PC-9 (cell line): Measurements from ENCODE around the gene BTNL9. TPM values are rescaled to one million over a fixed set of nuclear protein-coding genes. Genes with fewer than 3 reads are reported as not detected.

Source experiments
- BruUV-seq: library from RNA; stranded (reverse); fragments of 400-500 nt; replicated peaks from 2 replicates; lab custom pipeline; 2021; lab: Mats Ljungman, UMichigan
- CTCF ChIA-PET: fragments of 300-600 bp; sonication (Branson Sonifier 250); formaldehyde crosslinking; loops from one replicate; lab custom pipeline; 2022; ENCODE audit warnings: antibody characterized with exemption; lab: Charles Lee
- POLR2A ChIA-PET: fragments of 300-600 bp; sonication (Branson Sonifier 250); formaldehyde crosslinking; loops from one replicate; lab custom pipeline; 2022; ENCODE audit warnings: antibody characterized with exemption; ENCODE audit not compliant: unreplicated experiment; lab: Charles Lee
- DNase-seq, 2 experiments: peaks; one replicate each; pipeline versions ENCODE4 v3.0.0 to v3.0.0-alpha.2; 2015 to 2022; ENCODE audit warnings: mixed read lengths in 1 of 2
- H2AFZ ChIP-seq: fragments of 200-600 bp; sonication (generic); 2 replicates; pipeline ENCODE4 v1.8.1; 2017; ENCODE audit warnings: antibody characterized with exemption
- H3F3A ChIP-seq: fragments of 200-600 bp; sonication (generic); 2 replicates; pipeline ENCODE4 v1.8.1; 2017; ENCODE audit warnings: antibody characterized with exemption, mild to moderate bottlenecking, low read depth; ENCODE audit not compliant: insufficient read depth
- H3K27ac ChIP-seq: fragments of 200-600 bp; sonication (generic); 2 replicates; pipeline ENCODE4 v1.6.1; 2016; ENCODE audit warnings: mixed run types
- H3K27me3 ChIP-seq: fragments of 200-600 bp; sonication (generic); 2 replicates; pipeline ENCODE4 v1.6.1; 2016; ENCODE audit warnings: low read depth, mixed run types; ENCODE audit not compliant: insufficient read depth
- H3K36me3 ChIP-seq: fragments of 200-600 bp; sonication (generic); 2 replicates; pipeline ENCODE4 v1.6.1; 2016; ENCODE audit warnings: low read depth, mixed run types
- H3K4me1 ChIP-seq: fragments of 200-600 bp; sonication (generic); replicated peaks from 2 replicates; pipeline ENCODE4 v1.6.1; 2016; ENCODE audit warnings: mixed run types; ENCODE audit not compliant: insufficient read depth
- H3K4me2 ChIP-seq: fragments of 200-600 bp; sonication (generic); 2 replicates; pipeline ENCODE4 v1.6.1; 2017; ENCODE audit warnings: mixed run types
- H3K4me3 ChIP-seq: fragments of 200-600 bp; sonication (generic); 2 replicates; pipeline ENCODE4 v1.6.1; 2016; ENCODE audit warnings: mixed run types
- H3K79me2 ChIP-seq: fragments of 200-600 bp; sonication (generic); 2 replicates; pipeline ENCODE4 v1.6.1; 2017; ENCODE audit warnings: low read depth, mixed run types
- H3K9me2 ChIP-seq: fragments of 200-600 bp; sonication (generic); 2 replicates; pipeline ENCODE4 v1.8.1; 2017; ENCODE audit warnings: mild to moderate bottlenecking; ENCODE audit not compliant: insufficient read depth
- H3K9me3 ChIP-seq: fragments of 200-600 bp; sonication (generic); 2 replicates; pipeline ENCODE4 v1.8.1; 2016; ENCODE audit warnings: low read depth; ENCODE audit not compliant: insufficient read depth
- H4K20me1 ChIP-seq: fragments of 200-600 bp; sonication (generic); 2 replicates; pipeline ENCODE4 v1.8.1; 2017; ENCODE audit not compliant: insufficient read depth
- EZH2 ChIP-seq: fragments of 200-600 bp; sonication (generic); IDR thresholded peaks from 2 replicates; pipeline ENCODE4 v1.8.0; 2017; ENCODE audit warnings: antibody characterized with exemption, low read depth
- intact Hi-C: fragments of 100-400 bp; cut with micrococcal nuclease; formaldehyde crosslinking; loops from one replicate; pipeline ENCODE4 v1.10.0; 2022; ENCODE audit not compliant: unreplicated experiment
- total RNA-seq: library from RNA; stranded (reverse); gene quantifications from 2 replicates; pipeline ENCODE4 v1.2.3, GENCODE V29; 2021
- TF ChIP-seq, protein P1 (sequence below): fragments of 200-600 bp; sonication (generic); conservative IDR thresholded peaks from 2 replicates; pipeline ENCODE4 v1.6.1; 2017; ENCODE audit warnings: mixed run types, antibody characterized with exemption, mild to moderate bottlenecking, moderate library complexity

Gene BTNL9
- total RNA-seq, 1 experiment from 2014 or later: not detected

DNA sequence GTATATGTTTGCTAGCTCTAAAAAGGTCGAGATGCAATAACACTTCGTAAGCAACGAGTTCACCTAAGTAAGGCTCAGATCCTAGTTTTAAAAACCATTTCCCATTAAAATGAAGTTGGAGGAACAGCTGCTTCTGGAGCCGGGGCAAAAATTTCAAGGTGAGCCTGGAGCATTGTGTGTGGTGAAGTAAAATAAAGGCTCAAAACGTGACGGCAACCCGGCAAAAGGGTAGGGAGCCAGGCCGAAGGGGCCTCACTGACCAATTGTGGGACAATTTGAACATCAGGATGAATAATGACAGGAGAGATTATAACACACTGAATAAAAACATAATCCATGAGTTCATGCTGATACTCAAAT, 20.1 kb downstream of the BTNL9 start:
- Histone ChIP-seq H3K4me3 (no peak overlapping the region), H4K20me1 (no peaks in the 10 kb centered on the region), H3K36me3 (no peaks in the 10 kb centered on the region), H3K79me2 (no peaks in the 10 kb centered on the region), H3K27me3 (peaks cover 81% of the 10 kb centered on the region), H3K27ac (no peak overlapping the region), H2AFZ (no peak overlapping the region), H3K9me3 (no peaks in the 10 kb centered on the region; the same call in 1 of the 2 replicates), H3K9me2 (no peaks in the 10 kb centered on the region), H3K4me2 (no peak overlapping the region), H3F3A (no peaks in the 10 kb centered on the region), H3K4me1 (no peaks in the 10 kb centered on the region)
- no peak for TF ChIP-seq EZH2
- TF ChIP-seq, protein P1, sequence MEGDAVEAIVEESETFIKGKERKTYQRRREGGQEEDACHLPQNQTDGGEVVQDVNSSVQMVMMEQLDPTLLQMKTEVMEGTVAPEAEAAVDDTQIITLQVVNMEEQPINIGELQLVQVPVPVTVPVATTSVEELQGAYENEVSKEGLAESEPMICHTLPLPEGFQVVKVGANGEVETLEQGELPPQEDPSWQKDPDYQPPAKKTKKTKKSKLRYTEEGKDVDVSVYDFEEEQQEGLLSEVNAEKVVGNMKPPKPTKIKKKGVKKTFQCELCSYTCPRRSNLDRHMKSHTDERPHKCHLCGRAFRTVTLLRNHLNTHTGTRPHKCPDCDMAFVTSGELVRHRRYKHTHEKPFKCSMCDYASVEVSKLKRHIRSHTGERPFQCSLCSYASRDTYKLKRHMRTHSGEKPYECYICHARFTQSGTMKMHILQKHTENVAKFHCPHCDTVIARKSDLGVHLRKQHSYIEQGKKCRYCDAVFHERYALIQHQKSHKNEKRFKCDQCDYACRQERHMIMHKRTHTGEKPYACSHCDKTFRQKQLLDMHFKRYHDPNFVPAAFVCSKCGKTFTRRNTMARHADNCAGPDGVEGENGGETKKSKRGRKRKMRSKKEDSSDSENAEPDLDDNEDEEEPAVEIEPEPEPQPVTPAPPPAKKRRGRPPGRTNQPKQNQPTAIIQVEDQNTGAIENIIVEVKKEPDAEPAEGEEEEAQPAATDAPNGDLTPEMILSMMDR: no peak
- ChIA-PET CTCF (no interaction called here), POLR2A (no interaction called here)
- DNase-seq: no peak
- no TSS peak for BruUV-seq
- intact Hi-C loops: no loop called here

DNA sequence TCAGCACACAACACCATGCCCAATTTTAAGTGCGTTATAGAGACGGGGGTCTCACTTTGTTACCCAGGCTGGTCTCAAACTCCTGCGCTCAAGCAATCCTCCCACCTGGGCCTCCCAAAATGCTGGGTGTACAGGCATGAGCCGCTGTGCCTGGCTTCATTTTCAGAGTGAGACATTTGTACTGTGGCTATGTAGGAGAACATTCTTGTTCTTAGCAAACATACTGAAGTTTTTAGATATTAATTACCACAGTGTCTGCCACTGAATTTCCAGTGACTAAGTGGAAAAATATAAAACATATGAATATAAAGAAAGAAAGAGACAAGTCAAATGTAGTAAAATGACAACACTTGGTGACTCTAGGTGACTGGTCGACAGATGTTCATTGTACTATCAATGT, 20.9 kb downstream of the BTNL9 start:
- Histone ChIP-seq H3K79me2 (no peaks in the 10 kb centered on the region), H3K9me2 (no peaks in the 10 kb centered on the region), H3K4me2 (no peak overlapping the region), H3K9me3 (no peaks in the 10 kb centered on the region; the same call in 1 of the 2 replicates), H2AFZ (no peak overlapping the region), H3K4me1 (no peaks in the 10 kb centered on the region), H3F3A (no peaks in the 10 kb centered on the region), H3K36me3 (no peaks in the 10 kb centered on the region), H3K27ac (no peak overlapping the region), H3K27me3 (peaks cover 80% of the 10 kb centered on the region), H3K4me3 (no peak overlapping the region), H4K20me1 (no peaks in the 10 kb centered on the region)
- intact Hi-C loops: no loop called here
- DNase-seq: no peak
- no TSS peak for BruUV-seq
- TF ChIP-seq, protein P1: no peak
- TF ChIP-seq EZH2: no peak
- CTCF ChIA-PET: no interaction called here
- POLR2A ChIA-PET: no interaction called here

DNA sequence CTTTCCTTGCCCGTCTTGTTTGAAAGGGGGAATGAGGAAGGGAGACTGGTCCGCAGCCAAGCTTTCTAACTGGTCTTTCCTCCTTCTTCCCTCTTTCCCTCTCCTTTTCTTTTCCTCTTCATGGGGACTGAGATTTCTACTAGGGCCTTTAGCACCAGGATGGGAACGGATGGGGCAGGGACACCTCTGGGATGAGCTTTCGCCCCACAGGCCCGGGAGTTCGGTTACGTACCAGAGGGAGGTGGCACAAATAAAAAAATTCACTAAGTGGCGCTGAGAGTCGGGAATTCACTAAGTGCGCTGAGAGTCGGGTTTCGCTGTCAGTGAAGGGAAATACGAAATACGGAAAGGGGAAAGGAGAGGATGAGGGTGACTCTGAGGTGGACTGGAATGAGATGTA, 21.6 kb downstream of the BTNL9 start:
- no peaks in the 10 kb centered on the region for H3K36me3 ChIP-seq
- no peaks in the 10 kb centered on the region for H4K20me1 ChIP-seq
- no peaks in the 10 kb centered on the region for H3K4me1 ChIP-seq
- intact Hi-C loops: no loop called here
- H3F3A ChIP-seq: no peaks in the 10 kb centered on the region
- ChIA-PET POLR2A (no interaction called here), CTCF (no interaction called here)
- no peak overlapping the region for H3K4me2 ChIP-seq
- H3K27me3 ChIP-seq: peaks cover 77% of the 10 kb centered on the region
- no peak overlapping the region for H2AFZ ChIP-seq
- H3K27ac ChIP-seq: no peak overlapping the region
- H3K9me3 ChIP-seq: no peaks in the 10 kb centered on the region; the same call in 1 of the 2 replicates
- DNase-seq: no peak
- no peaks in the 10 kb centered on the region for H3K79me2 ChIP-seq
- no peak overlapping the region for H3K4me3 ChIP-seq
- BruUV-seq: no TSS peak
- TF ChIP-seq, protein P1: no peak
- no peak for TF ChIP-seq EZH2
- H3K9me2 ChIP-seq: no peaks in the 10 kb centered on the region
